Activated CD4-positive, alpha-beta T cell treated with anti-CD3 and anti-CD28 coated beads, Interleukin-2, amount 10 ng/mL, durations not matched to agents 24 days and 14 days (primary cell): ENCODE data around the gene SCAF8. TPM values are rescaled to one million over a fixed set of nuclear protein-coding genes. Genes with fewer than 3 reads are reported as not detected.
A peak's percentile ranks its signal among the peaks of the same experiment; 100 is the strongest.
"Not testable (repeated sequence)": the region's sequence is repeated elsewhere in the genome, so short reads cannot be mapped to it uniquely, and the experiment has no call there.

Source experiments
- DNase-seq: peaks from one replicate; pipeline ENCODE4 v3.0.0; 2022
- H3K27ac Mint-ChIP-seq: one replicate; pipeline ENCODE4 v1.8.0; 2022; ENCODE audit warnings: mild to moderate bottlenecking, mixed read lengths
- H3K27me3 Mint-ChIP-seq: one replicate; pipeline ENCODE4 v1.8.0; 2022; ENCODE audit warnings: mixed read lengths
- H3K36me3 Mint-ChIP-seq: one replicate; pipeline ENCODE4 v1.8.0; 2022; ENCODE audit warnings: low read depth, mild to moderate bottlenecking, mixed read lengths
- H3K4me1 Mint-ChIP-seq: one replicate; pipeline ENCODE4 v1.8.0; 2021; ENCODE audit warnings: mixed read lengths
- H3K4me3 Mint-ChIP-seq: one replicate; pipeline ENCODE4 v1.8.0; 2022; ENCODE audit warnings: mild to moderate bottlenecking, moderate library complexity, mixed read lengths
- H3K9me3 Mint-ChIP-seq: one replicate; pipeline ENCODE4 v1.8.0; 2021; ENCODE audit warnings: mixed read lengths
- intact Hi-C: fragments of 100-400 bp; cut with micrococcal nuclease; formaldehyde crosslinking; loops from one replicate; pipeline ENCODE4 v1.15.1; 2023
- total RNA-seq: library from RNA; stranded (reverse); gene quantifications from 2 replicates; pipeline ENCODE4 v1.2.3, GENCODE V29; 2022

Gene SCAF8
- total RNA-seq, 1 donor from 2014 or later, result 36.6 TPM

- Mint-ChIP-seq H3K4me3 (no peak overlapping the region), H3K9me3 (peaks cover 15% of the 10 kb centered on the region)
- DNase-seq, result no peak
Measured at GRCh38 chr6:154719854-154720253, 13.4 kb upstream of the SCAF8 start.

GRCh38 chr6:154721460-154721859 is 11.8 kb upstream of the SCAF8 start:
- H3K36me3 Mint-ChIP-seq, result peaks cover 2% of the 10 kb centered on the region
- intact Hi-C loops, result no loop called here
- H3K4me3 Mint-ChIP-seq, result no peak overlapping the region
- no peaks in the 10 kb centered on the region for H3K4me1 Mint-ChIP-seq
- DNase-seq, result no peak
- peaks cover 15% of the 10 kb centered on the region for H3K9me3 Mint-ChIP-seq
- H3K27me3 Mint-ChIP-seq, result peaks cover 1% of the 10 kb centered on the region
- no peak overlapping the region for H3K27ac Mint-ChIP-seq

More at GRCh38 chr6:154719854-154720253, 13.4 kb upstream of the SCAF8 start:
- peaks cover 1% of the 10 kb centered on the region for H3K27me3 Mint-ChIP-seq
- no peaks in the 10 kb centered on the region for H3K4me1 Mint-ChIP-seq
- H3K36me3 Mint-ChIP-seq, result peaks cover 2% of the 10 kb centered on the region
- no peak overlapping the region for H3K27ac Mint-ChIP-seq
- intact Hi-C loops, result no loop called here

- Mint-ChIP-seq H3K4me1 (peaks cover 2% of the 10 kb centered on the region), H3K36me3 (no peaks in the 10 kb centered on the region), H3K4me3 (no peak overlapping the region), H3K27ac (no peak overlapping the region), H3K9me3 (peaks cover 3% of the 10 kb centered on the region), H3K27me3 (peaks cover 1% of the 10 kb centered on the region)
- no peak for DNase-seq
- intact Hi-C loops, result no loop called here
Measured at GRCh38 chr6:154726887-154727286, 6.3 kb upstream of the SCAF8 start.

- Mint-ChIP-seq H3K9me3 (no peaks in the 10 kb centered on the region), H3K27ac (peak overlapping the region; percentile 23)
- intact Hi-C loops, result loop anchor here (2.0 to 10.0 kb wide), 4 partner anchors 439 to 1956 kb away; partner anchors contain the start of gene TFB1M
Measured at GRCh38 chr6:154731296-154732218, 1.7 kb upstream of the SCAF8 start.

GRCh38 chr6:154732538-154733182 is 556 bp upstream of the SCAF8 start:
- H3K9me3 Mint-ChIP-seq, result no peaks in the 10 kb centered on the region
- H3K4me1 Mint-ChIP-seq, result peaks cover 30% of the 10 kb centered on the region
- DNase-seq, result no peak
- intact Hi-C loops, result loop anchor here (1.0 to 10.0 kb wide), 7 partner anchors 57 to 1955 kb away; partner anchors contain the start of gene TFB1M
- peaks cover 8% of the 10 kb centered on the region for H3K36me3 Mint-ChIP-seq
- H3K27ac Mint-ChIP-seq, result peak overlapping the region; percentile 85
- H3K4me3 Mint-ChIP-seq, result peak overlapping the region; percentile 89
- H3K27me3 Mint-ChIP-seq, result no peaks in the 10 kb centered on the region

More at GRCh38 chr6:154731296-154732218, 1.7 kb upstream of the SCAF8 start:
- Mint-ChIP-seq H3K27me3 (no peaks in the 10 kb centered on the region), H3K4me3 (peak overlapping the region; percentile 31), H3K36me3 (peaks cover 6% of the 10 kb centered on the region), H3K4me1 (peaks cover 24% of the 10 kb centered on the region)
- no peak for DNase-seq

- H3K9me3 Mint-ChIP-seq, result no peaks in the 10 kb centered on the region
- peak; percentile 97 for DNase-seq
Measured at GRCh38 chr6:154733626-154734382, 588 bp downstream of the SCAF8 start.

DNA sequence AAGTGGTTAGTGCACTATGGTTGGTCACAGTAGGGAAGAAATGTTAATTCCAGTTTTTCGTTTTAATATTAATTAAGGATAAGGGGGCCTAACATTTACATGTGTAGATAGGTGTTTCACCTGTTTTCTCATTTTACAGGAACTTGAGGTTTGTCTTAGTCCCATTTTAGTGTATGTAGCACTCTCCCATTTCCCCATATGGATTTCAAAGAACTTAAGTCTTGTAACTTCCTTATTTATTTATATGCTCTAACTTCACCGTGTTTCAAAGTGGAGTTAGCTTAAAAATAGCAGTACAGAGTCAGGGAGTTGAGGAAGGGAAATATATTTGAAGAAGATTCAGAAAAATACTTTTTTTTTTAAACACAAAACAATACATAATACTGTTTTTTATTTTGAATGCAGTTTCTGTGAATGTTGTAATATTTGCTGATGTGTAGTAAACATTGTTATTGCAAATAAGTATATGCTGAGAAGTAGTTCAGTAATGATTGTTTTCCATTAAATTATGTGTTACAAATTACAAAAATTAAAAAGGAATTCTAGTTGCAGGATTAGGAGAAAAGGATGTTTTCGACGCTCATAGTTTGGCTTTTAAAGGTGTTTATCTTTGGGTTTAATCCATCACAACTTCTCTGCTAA is 3.5 kb downstream of the SCAF8 start:
- Mint-ChIP-seq H3K4me1 (peaks cover 49% of the 10 kb centered on the region), H3K27ac (no peak overlapping the region), H3K4me3 (no peak overlapping the region), H3K36me3 (peaks cover 19% of the 10 kb centered on the region), H3K27me3 (no peaks in the 10 kb centered on the region), H3K9me3 (no peaks in the 10 kb centered on the region)
- intact Hi-C loops, result loop anchor here (10.0 kb wide), 1 partner anchor 492 kb away; no protein-coding TSS in a partner anchor
- no peak for DNase-seq

More at GRCh38 chr6:154733626-154734382, 588 bp downstream of the SCAF8 start:
- Mint-ChIP-seq H3K4me1 (peaks cover 41% of the 10 kb centered on the region), H3K27ac (peak overlapping the region; percentile 99), H3K27me3 (no peaks in the 10 kb centered on the region), H3K4me3 (peak overlapping the region; percentile 89), H3K36me3 (peaks cover 13% of the 10 kb centered on the region)
- intact Hi-C loops, result loop anchor here (1.0 to 10.0 kb wide), 9 partner anchors 15 to 1953 kb away; partner anchors contain the start of gene TFB1M

DNA sequence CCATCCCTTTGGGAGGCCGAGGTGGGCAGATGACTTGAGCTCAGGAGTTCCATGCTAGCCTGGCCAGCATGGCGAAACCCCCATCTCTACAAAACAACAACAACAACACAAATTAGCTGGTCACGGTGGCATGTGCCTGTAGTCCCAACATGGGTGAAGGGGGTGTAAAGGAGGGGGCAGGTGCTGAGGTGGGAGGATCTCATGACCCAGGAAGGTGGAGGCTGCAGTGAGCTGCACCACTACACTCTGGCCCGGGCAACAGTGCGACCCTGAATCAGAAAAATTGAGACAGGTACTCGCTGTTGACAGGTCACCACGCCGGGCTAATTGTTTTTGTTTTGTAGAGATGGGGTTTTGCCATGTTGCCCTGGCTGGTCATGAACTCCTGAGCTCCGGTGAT is 4.2 kb downstream of the SCAF8 start:
- Mint-ChIP-seq H3K4me3 (no peak overlapping the region), H3K36me3 (peaks cover 21% of the 10 kb centered on the region), H3K9me3 (no peaks in the 10 kb centered on the region), H3K27me3 (no peaks in the 10 kb centered on the region), H3K27ac (no peak overlapping the region), H3K4me1 (peaks cover 47% of the 10 kb centered on the region)
- DNase-seq, result no peak
- intact Hi-C loops, result loop anchor here (10.0 kb wide), 1 partner anchor 493 kb away; no protein-coding TSS in a partner anchor

DNA sequence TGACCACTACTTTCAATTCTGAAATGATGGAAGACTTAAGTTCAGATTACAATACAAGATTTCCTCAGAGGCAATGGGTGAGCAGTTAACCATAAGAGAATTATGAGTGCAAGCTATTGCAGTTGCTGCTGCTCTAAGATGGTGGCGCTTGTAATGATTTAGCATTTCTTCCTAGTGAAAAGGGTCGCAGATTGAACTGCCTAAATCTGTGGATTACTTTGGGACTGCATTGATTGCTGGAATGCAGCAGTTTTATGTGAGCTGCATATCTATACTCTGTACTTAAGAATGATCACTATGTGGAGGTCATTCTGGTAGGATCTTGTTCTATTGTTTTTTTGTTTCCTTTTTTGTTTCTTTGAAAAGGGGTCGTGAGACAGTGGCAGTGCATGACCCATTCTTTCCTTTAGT is 5.3 kb downstream of the SCAF8 start:
- H3K4me3 Mint-ChIP-seq, result no peak overlapping the region
- peaks cover 45% of the 10 kb centered on the region for H3K4me1 Mint-ChIP-seq
- no peaks in the 10 kb centered on the region for H3K27me3 Mint-ChIP-seq
- DNase-seq, result no peak
- peaks cover 26% of the 10 kb centered on the region for H3K36me3 Mint-ChIP-seq
- intact Hi-C loops, result loop anchor here (10.0 kb wide), 1 partner anchor 494 kb away; no protein-coding TSS in a partner anchor
- no peaks in the 10 kb centered on the region for H3K9me3 Mint-ChIP-seq
- peak overlapping the region; percentile 60 for H3K27ac Mint-ChIP-seq

DNA sequence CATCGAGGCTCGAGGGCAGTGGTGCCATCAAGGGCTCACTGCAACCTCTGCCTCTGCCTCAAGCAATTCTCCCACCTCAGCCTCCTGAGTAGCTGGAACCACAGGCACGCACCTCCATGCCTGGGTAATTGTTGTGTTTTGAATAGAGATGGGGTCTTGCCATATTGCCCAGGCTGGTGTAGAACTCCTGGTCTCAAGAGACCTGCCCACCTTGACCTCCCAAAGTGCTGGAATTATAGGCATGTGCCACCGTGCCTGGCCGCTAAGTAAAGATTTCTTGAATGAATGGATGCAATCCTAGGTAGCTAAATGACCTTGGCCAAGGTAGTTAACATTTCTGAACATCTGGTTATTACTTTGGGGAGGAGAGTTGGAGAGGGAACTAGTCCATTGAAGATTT is 7.4 kb downstream of the SCAF8 start:
- intact Hi-C loops, result no loop called here
- H3K9me3 Mint-ChIP-seq, result no peaks in the 10 kb centered on the region
- H3K4me1 Mint-ChIP-seq, result peaks cover 42% of the 10 kb centered on the region
- no peak overlapping the region for H3K27ac Mint-ChIP-seq
- peaks cover 31% of the 10 kb centered on the region for H3K36me3 Mint-ChIP-seq
- H3K4me3 Mint-ChIP-seq, result no peak overlapping the region
- H3K27me3 Mint-ChIP-seq, result no peaks in the 10 kb centered on the region
- no peak for DNase-seq

GRCh38 chr6:154742891-154743290 is 9.7 kb downstream of the SCAF8 start:
- H3K27me3 Mint-ChIP-seq, result no peaks in the 10 kb centered on the region
- H3K9me3 Mint-ChIP-seq, result no peaks in the 10 kb centered on the region
- H3K4me1 Mint-ChIP-seq, result peaks cover 29% of the 10 kb centered on the region
- peaks cover 30% of the 10 kb centered on the region for H3K36me3 Mint-ChIP-seq
- no peak overlapping the region for H3K4me3 Mint-ChIP-seq
- intact Hi-C loops, result no loop called here
- no peak for DNase-seq
- H3K27ac Mint-ChIP-seq, result no peak overlapping the region

- H3K4me1 Mint-ChIP-seq, result peaks cover 18% of the 10 kb centered on the region
Measured at GRCh38 chr6:154744029-154744745, 11.0 kb downstream of the SCAF8 start.

More at GRCh38 chr6:154744029-154744745, 11.0 kb downstream of the SCAF8 start:
- H3K4me3 Mint-ChIP-seq, intact Hi-C loops, H3K9me3 Mint-ChIP-seq, H3K27me3 Mint-ChIP-seq, H3K27ac Mint-ChIP-seq, DNase-seq: not testable (repeated sequence)
- H3K36me3 Mint-ChIP-seq, result peaks cover 25% of the 10 kb centered on the region
